SK-N-SH treated with all-trans-retinoic acid at 6 μM for 48 hours (cell line): ENCODE data around the gene SLMAP.

Source experiments
- BACH2 ChIP-seq: fragments of 250-450 bp; sonication (Bioruptor Pico); IDR thresholded peaks from 2 replicates; pipeline ENCODE4 v1.9.0; 2021; ENCODE audit warnings: mild to moderate bottlenecking, borderline replicate concordance
- CREB5 ChIP-seq: fragments of 250-450 bp; sonication (Bioruptor Pico); IDR thresholded peaks from 2 replicates; pipeline ENCODE4 v1.5.1; 2020; ENCODE audit warnings: low read depth, mild to moderate bottlenecking, moderate library complexity
- ISL1 ChIP-seq: fragments of 250-450 bp; sonication (Bioruptor Pico); IDR thresholded peaks from 2 replicates; pipeline ENCODE4 v2.1.2; 2022; ENCODE audit warnings: mild to moderate bottlenecking, moderate library complexity
- TSHZ2 ChIP-seq: fragments of 250-450 bp; sonication (Bioruptor Pico); IDR thresholded peaks from 2 replicates; pipeline ENCODE4 v1.5.0; 2020; ENCODE audit warnings: mild to moderate bottlenecking, moderate library complexity
- ZFP30 ChIP-seq: fragments of 450-650 bp; formaldehyde crosslinking; IDR thresholded peaks from 2 replicates; pipeline ENCODE4 v1.5.0; 2022; ENCODE audit warnings: mild to moderate bottlenecking, moderate library complexity

- TF ChIP-seq CREB5 (CRISPR knock-in tag) (no peak), BACH2 (CRISPR knock-in tag) (no peak), ZFP30 (no peak), ISL1 (CRISPR knock-in tag) (no peak), TSHZ2 (CRISPR knock-in tag) (no peak)
These were observed 60.5 kb downstream of the SLMAP start for GRCh38 chr3:57816471-57817095.
